HG02943 (cell line): Measurements from ENCODE around the gene WWOX.

Experiments used
- ATAC-seq: cut with Tn5 transposase; IDR thresholded peaks from one replicate; pipeline ENCODE4 v1.9.1; 2021; ENCODE audit warnings: mild to moderate bottlenecking, low read depth, moderate library complexity; ENCODE audit not compliant: unreplicated experiment

The WWOX gene

GRCh38 chr16:78931678-78932077 is 832.2 kb downstream of the WWOX start:
- no peak for ATAC-seq

- no peak for ATAC-seq
Measured at GRCh38 chr16:78932355-78932943, 833.0 kb downstream of the WWOX start.

- ATAC-seq, result no peak
Measured at GRCh38 chr16:78936060-78936459, 836.6 kb downstream of the WWOX start.

GRCh38 chr16:78939597-78939996 is 840.1 kb downstream of the WWOX start:
- ATAC-seq, result no peak

- no peak for ATAC-seq
Measured at GRCh38 chr16:78942625-78943245, 843.3 kb downstream of the WWOX start.

- no peak for ATAC-seq
Measured at GRCh38 chr16:78945336-78945735, 845.9 kb downstream of the WWOX start.

- ATAC-seq, result no peak
Measured at GRCh38 chr16:78946556-78946955, 847.1 kb downstream of the WWOX start.

- no peak for ATAC-seq
Measured at GRCh38 chr16:78950768-78951167, 851.3 kb downstream of the WWOX start.

GRCh38 chr16:78952630-78953029 is 853.2 kb downstream of the WWOX start:
- ATAC-seq, result no peak

GRCh38 chr16:78953526-78953925 is 854.1 kb downstream of the WWOX start:
- ATAC-seq, result no peak

- no peak for ATAC-seq
Measured at GRCh38 chr16:78955206-78955605, 855.8 kb downstream of the WWOX start.

GRCh38 chr16:78956859-78957258 is 857.4 kb downstream of the WWOX start:
- ATAC-seq, result no peak

GRCh38 chr16:78957317-78958100 is 858.1 kb downstream of the WWOX start:
- ATAC-seq, result no peak

GRCh38 chr16:78961464-78961863 is 862.0 kb downstream of the WWOX start:
- ATAC-seq, result no peak

GRCh38 chr16:78962457-78962929 is 863.0 kb downstream of the WWOX start:
- ATAC-seq, result peak; percentile 82

- ATAC-seq, result no peak
Measured at GRCh38 chr16:78967948-78968347, 868.5 kb downstream of the WWOX start.

GRCh38 chr16:78969721-78970120 is 870.3 kb downstream of the WWOX start:
- ATAC-seq, result no peak

- no peak for ATAC-seq
Measured at GRCh38 chr16:78970650-78971049, 871.2 kb downstream of the WWOX start.

GRCh38 chr16:78972006-78972405 is 872.6 kb downstream of the WWOX start:
- no peak for ATAC-seq

GRCh38 chr16:78972986-78973385 is 873.5 kb downstream of the WWOX start:
- ATAC-seq, result no peak

GRCh38 chr16:78976212-78976611 is 876.8 kb downstream of the WWOX start:
- ATAC-seq, result no peak

GRCh38 chr16:78980825-78981224 is 881.4 kb downstream of the WWOX start:
- no peak for ATAC-seq
